ENCODE results near the gene C10orf90. TPM values are rescaled to one million over a fixed set of nuclear protein-coding genes. Genes with fewer than 3 reads are reported as not detected.

The C10orf90 gene
- total RNA-seq, 1 experiment from 2014 or later = 0.67 TPM

DNA sequence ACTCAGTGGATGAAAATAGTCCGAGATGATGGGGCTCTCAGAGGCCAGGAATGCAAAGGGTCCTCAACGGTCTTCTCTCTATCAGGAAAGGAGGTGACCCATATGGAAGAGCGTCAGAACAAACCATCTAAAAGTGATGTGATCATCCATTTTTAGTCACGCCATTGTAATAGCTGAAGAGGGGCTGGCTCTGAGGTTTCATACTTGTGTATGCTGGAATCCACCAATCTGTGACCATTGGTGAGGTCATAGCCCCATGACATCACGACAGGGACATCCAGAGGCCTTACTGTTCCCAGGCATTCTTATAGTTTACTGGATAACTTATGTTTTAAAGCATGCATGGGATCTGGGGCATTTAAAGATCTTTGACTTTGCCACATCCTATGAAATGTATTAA, 83.6 kb downstream of the C10orf90 start:
- DNase-seq (ENCODE audit: low read depth, low spot score) (no peak), ATAC-seq (no peak)
- Histone ChIP-seq H3K27me3 (ENCODE audit: control insufficient read depth, insufficient read depth, low read length) (0 out of 2 replicates have a peak, but pooled peaks cover 2% of the 10 kb centered on the region), H3K4me3 (ENCODE audit: low read depth in 2 of 2, low read length in 2 of 2) (no peak overlapping the region), H3K36me3 (ENCODE audit: control insufficient read depth, insufficient read depth, low read length) (no peaks in the 10 kb centered on the region), H3K27ac (ENCODE audit: low read length) (no peak overlapping the region), H3K9me3 (ENCODE audit: control insufficient read depth, insufficient read depth, low read depth, low read length) (no peaks in the 10 kb centered on the region), H3K4me1 (ENCODE audit: control insufficient read depth, insufficient read depth, low read length) (no peaks in the 10 kb centered on the region)
- POLR2A ChIA-PET = no interaction called here
- in situ Hi-C loops (cut with HindIII; ENCODE audit: low pct_unique_long_range_greater_than_20kb, low sequenced_read_pairs) = no loop called here
- BruUV-seq (replicated peaks) = no TSS peak
- no peak for TF ChIP-seq SIN3A (IDR thresholded peaks at IDR 0.05; ENCODE audit: borderline replicate concordance, insufficient read depth, low read depth, low read length)
- no peak for TF ChIP-seq POLR2AphosphoS5 (IDR thresholded peaks at IDR 0.05; ENCODE audit: low read depth, low read length)
- TF ChIP-seq, protein P1, sequence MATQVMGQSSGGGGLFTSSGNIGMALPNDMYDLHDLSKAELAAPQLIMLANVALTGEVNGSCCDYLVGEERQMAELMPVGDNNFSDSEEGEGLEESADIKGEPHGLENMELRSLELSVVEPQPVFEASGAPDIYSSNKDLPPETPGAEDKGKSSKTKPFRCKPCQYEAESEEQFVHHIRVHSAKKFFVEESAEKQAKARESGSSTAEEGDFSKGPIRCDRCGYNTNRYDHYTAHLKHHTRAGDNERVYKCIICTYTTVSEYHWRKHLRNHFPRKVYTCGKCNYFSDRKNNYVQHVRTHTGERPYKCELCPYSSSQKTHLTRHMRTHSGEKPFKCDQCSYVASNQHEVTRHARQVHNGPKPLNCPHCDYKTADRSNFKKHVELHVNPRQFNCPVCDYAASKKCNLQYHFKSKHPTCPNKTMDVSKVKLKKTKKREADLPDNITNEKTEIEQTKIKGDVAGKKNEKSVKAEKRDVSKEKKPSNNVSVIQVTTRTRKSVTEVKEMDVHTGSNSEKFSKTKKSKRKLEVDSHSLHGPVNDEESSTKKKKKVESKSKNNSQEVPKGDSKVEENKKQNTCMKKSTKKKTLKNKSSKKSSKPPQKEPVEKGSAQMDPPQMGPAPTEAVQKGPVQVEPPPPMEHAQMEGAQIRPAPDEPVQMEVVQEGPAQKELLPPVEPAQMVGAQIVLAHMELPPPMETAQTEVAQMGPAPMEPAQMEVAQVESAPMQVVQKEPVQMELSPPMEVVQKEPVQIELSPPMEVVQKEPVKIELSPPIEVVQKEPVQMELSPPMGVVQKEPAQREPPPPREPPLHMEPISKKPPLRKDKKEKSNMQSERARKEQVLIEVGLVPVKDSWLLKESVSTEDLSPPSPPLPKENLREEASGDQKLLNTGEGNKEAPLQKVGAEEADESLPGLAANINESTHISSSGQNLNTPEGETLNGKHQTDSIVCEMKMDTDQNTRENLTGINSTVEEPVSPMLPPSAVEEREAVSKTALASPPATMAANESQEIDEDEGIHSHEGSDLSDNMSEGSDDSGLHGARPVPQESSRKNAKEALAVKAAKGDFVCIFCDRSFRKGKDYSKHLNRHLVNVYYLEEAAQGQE (IDR thresholded peaks at IDR 0.05; ENCODE audit: insufficient read depth in 1 of 2, low read depth in 2 of 2, low read length in 1 of 2) = no peak
- TF ChIP-seq, protein P2, sequence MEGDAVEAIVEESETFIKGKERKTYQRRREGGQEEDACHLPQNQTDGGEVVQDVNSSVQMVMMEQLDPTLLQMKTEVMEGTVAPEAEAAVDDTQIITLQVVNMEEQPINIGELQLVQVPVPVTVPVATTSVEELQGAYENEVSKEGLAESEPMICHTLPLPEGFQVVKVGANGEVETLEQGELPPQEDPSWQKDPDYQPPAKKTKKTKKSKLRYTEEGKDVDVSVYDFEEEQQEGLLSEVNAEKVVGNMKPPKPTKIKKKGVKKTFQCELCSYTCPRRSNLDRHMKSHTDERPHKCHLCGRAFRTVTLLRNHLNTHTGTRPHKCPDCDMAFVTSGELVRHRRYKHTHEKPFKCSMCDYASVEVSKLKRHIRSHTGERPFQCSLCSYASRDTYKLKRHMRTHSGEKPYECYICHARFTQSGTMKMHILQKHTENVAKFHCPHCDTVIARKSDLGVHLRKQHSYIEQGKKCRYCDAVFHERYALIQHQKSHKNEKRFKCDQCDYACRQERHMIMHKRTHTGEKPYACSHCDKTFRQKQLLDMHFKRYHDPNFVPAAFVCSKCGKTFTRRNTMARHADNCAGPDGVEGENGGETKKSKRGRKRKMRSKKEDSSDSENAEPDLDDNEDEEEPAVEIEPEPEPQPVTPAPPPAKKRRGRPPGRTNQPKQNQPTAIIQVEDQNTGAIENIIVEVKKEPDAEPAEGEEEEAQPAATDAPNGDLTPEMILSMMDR (IDR thresholded peaks at IDR 0.05) = no peak
- CTCF ChIA-PET = no interaction called here
- intact Hi-C loops (cut with micrococcal nuclease; ENCODE audit: unreplicated experiment) = no loop called here

DNA sequence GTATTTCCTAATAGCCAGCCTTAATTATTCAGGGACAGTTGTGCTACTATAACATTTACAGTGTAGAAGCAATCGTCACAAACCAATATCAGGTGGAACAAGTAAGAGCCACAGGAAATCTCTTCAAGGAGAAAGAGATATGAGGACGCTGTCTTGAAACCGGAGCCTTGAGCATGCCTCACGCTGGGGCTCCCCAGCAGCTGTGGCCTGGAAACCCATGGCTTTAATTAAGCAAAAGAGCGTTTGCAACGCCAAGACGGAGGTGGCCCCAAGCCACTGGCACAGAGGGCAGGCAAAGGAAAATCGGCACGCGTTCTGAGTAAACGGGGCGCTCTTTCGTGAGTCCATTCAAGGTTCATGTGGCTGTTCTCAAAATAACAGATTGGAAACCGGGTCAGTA, 84.4 kb downstream of the C10orf90 start:
- intact Hi-C loops (cut with micrococcal nuclease; ENCODE audit: unreplicated experiment) (no loop called here), in situ Hi-C loops (cut with HindIII; ENCODE audit: low pct_unique_long_range_greater_than_20kb, low sequenced_read_pairs) (no loop called here)
- DNase-seq (ENCODE audit: low read depth, low spot score) = no peak
- ATAC-seq = no peak
- Histone ChIP-seq H3K27ac (ENCODE audit: low read length) (no peak overlapping the region), H3K27me3 (ENCODE audit: control insufficient read depth, insufficient read depth, low read length) (0 out of 2 replicates have a peak, but pooled peaks cover 2% of the 10 kb centered on the region), H3K36me3 (ENCODE audit: control insufficient read depth, insufficient read depth, low read length) (no peaks in the 10 kb centered on the region), H3K4me3 (ENCODE audit: low read depth in 2 of 2, low read length in 2 of 2) (no peak overlapping the region), H3K9me3 (ENCODE audit: control insufficient read depth, insufficient read depth, low read depth, low read length) (no peaks in the 10 kb centered on the region), H3K4me1 (ENCODE audit: control insufficient read depth, insufficient read depth, low read length) (no peaks in the 10 kb centered on the region)
- CTCF ChIA-PET = no interaction called here
- no TSS peak for BruUV-seq (replicated peaks)
- POLR2A ChIA-PET = no interaction called here
- TF ChIP-seq, protein P1 (IDR thresholded peaks at IDR 0.05; ENCODE audit: insufficient read depth in 1 of 2, low read depth in 2 of 2, low read length in 1 of 2) = no peak
- TF ChIP-seq, protein P2 (IDR thresholded peaks at IDR 0.05) = no peak
- no peak for TF ChIP-seq TCF7L2 (IDR thresholded peaks at IDR 0.05; ENCODE audit: low read depth, low read length)
- TF ChIP-seq POLR2AphosphoS5 (IDR thresholded peaks at IDR 0.05; ENCODE audit: low read depth, low read length) = no peak
- TF ChIP-seq SIN3A (IDR thresholded peaks at IDR 0.05; ENCODE audit: borderline replicate concordance, insufficient read depth, low read depth, low read length) = no peak
